ENCODE data around the gene SLC28A2.
"Not testable (repeated sequence)": the region's sequence is repeated elsewhere in the genome, so short reads cannot be mapped to it uniquely, and the experiment has no call there.

Gene SLC28A2

DNA sequence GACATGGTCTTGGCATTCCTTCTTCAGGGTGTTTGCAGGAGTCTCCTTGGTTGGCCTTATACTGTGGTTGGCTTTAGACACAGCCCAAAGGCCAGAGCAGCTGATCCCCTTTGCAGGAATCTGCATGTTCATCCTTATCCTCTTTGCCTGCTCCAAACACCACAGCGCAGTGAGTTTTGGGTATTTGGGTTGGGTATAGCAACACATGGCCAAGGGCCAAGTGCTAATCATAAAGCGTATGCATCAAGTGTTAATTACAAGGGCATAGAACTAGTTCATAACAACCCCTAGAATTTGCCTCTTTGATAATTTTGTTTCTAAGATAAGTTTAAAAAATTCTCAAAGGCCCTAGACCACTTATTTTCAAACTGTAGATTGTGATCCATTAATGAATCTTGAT lies 11.8 kb downstream of the SLC28A2 start:
- no peak for DNase-seq (ENCODE audit: low spot score)

DNA sequence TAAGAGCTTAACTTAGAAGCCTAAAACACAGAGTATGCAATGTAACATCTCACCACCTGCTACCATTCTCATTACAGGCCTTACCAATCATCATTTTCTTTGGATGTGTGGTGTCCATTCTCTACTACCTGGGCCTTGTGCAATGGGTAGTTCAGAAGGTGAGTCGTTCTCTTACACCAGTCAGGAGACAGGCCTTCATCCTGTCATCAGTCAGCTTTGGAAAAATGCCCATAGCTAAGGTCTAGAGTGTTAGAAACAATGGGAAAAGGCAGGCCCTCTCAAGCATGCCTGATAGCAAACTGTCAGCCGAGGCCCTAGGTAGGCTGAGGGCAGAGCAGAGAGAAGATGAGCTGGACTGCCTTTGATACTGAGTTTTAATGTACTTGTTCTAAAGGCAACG lies 13.5 kb downstream of the SLC28A2 start:
- no peak for DNase-seq (ENCODE audit: low spot score)

GRCh38 chr15:45268135-45268534 lies 16.1 kb downstream of the SLC28A2 start:
- DNase-seq (ENCODE audit: low spot score), result no peak

GRCh38 chr15:45274636-45275380 lies 22.8 kb downstream of the SLC28A2 start:
- DNase-seq (ENCODE audit: low spot score), result no peak

DNA sequence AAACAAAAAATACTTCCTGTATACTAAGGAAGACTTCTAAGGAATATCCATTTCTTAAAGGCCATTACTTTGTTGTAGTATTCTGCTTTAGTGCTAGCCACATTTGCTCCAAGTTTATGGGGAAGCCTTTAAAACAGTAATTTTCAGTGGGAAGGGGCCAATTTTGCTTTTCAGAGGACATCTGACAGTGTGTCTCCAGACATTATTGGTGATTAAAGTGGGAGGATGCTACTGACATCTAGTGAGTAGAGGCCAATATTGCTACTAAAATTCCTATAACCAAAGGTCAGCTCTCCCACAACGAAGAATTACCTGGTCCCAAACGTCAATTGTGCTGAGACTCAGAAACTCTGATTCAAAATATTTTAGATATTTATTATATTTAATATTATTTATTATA lies 24.8 kb downstream of the SLC28A2 start:
- DNase-seq (ENCODE audit: low spot score), result no peak

DNA sequence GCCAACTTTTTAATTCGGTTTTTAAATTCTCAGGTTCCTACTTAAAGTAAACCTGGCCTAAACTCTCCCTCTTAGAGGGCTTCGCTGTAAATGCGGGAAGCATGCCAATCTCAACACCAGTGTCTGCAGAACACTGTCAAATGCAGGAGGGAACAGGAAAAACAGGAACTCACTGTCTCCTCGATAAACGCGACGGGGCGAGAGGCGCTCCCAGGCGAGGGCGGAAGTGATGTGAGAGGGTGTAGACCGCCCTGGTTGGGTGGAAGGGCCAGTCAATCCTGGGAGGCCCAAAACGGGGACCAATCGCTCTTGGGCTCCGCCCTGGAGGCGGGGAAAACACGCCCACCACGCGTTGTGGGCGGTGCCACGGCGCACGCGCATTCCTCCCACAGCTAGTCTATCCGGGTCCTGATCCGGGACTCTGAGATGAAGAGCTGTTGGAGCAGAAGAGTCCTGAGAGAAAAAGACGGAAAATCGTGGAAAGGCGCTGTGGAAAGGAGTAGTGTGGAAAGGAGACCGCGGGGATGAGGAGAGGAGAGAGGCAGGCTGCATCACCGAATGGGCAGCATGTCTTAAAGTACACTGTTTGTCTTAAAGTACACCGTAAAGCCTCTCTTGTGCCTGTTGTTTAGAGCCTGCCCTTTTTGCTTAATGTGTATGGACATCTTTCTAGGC lies 27.1 kb downstream of the SLC28A2 start:
- DNase-seq (ENCODE audit: low spot score), result peak; percentile 97

DNA sequence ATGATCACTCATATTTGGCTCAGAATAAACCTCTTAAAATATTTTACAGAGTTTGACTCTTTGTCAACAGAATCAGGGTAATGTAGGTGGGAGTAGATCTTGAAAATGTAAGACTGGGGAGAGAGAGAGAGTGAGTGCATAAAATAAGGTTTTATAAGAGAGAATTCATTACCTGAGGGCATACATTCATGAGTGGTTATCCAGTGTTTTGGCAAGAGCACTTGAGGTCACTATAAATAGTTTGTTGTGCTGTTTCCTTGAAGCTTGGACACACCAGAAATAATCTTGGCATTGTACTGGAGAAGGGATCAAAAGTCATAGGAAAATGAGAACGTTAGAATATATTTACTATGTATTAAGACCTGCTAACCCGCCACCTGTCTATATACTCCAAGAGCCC lies 33.4 kb downstream of the SLC28A2 start:
- DNase-seq (ENCODE audit: low spot score), result no peak

GRCh38 chr15:45287390-45287956 lies 35.4 kb downstream of the SLC28A2 start:
- no peak for DNase-seq (ENCODE audit: low spot score)

DNA sequence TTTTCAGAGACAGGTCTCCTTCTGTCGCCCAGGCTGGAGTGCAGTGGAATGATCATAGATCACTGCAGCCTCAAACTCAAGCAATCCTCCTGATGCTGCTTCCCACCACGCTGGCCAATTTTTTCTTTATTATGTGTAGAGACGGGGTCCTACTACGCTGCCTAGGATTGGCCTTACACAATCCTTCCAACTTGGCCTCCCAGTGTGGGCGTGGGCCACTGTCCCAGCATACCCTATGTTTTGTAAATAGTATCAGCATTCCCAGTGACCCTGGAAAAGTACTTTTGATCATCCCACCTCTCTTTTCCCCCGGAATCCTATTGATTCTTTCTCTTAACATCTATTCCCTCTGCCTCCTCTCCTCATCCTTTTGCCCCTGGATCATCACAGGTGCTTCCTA lies 36.9 kb downstream of the SLC28A2 start:
- no peak for DNase-seq (ENCODE audit: low spot score)

DNA sequence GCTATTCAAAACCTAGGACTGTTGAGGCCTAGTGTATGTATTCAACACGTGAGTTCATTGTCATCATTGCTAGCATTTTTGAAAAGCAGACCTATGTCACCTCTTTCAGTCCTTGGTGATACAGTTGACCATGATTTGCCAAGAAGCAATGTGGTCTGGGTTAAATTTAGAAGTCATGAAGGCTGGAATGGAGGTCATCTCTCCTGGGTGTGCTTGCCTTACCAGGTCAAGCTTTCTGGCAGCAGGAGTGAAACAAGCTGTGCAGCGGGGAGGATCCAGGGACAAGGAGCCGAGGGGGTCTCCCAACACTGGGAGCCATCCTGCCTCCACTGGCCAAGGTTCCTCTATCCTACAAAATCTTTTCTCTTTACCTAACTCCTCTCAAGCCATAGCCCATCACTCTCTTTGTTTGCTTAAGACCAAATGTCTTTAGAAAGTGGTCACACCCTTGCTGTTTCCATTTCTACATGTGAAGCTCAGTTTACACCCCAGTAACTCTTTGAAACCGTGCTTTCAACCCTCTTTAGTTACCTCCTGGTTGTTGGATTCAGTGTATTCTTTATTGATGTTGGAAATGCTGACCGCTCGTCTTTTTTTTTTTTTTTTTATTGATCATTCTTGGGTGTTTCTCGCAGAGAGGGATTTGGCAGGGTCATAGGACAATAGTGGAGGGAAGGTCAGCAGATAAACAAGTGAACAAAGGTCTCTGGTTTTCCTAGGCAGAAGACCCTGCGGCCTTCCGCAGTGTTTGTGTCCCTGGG lies 40.0 kb downstream of the SLC28A2 start:
- DNase-seq (ENCODE audit: low spot score), result no peak

GRCh38 chr15:45293326-45293725 lies 41.3 kb downstream of the SLC28A2 start:
- not testable (repeated sequence) for DNase-seq (ENCODE audit: low spot score)

GRCh38 chr15:45298964-45299378 lies 46.9 kb downstream of the SLC28A2 start:
- not testable (repeated sequence) for DNase-seq (ENCODE audit: low spot score)

DNA sequence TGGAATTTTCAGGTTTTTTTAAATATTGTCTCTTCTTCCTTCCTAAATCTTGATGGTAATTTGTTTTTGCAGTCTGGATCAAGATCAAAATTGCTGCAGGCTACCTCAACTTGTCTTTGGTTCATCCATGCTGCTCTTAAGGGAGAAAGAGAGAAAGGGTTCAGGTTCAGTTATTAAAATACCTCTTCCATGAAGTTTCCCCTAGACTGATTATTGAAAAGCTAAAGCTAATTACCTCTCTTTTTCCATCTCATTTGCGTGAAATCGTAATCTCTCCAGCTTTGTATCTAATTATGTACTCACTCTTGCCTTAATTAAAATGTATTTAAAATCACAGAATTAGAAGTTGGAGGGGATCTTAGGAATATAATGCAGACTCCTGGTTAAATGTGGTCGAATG lies 52.7 kb downstream of the SLC28A2 start:
- no peak for DNase-seq (ENCODE audit: low spot score)

DNA sequence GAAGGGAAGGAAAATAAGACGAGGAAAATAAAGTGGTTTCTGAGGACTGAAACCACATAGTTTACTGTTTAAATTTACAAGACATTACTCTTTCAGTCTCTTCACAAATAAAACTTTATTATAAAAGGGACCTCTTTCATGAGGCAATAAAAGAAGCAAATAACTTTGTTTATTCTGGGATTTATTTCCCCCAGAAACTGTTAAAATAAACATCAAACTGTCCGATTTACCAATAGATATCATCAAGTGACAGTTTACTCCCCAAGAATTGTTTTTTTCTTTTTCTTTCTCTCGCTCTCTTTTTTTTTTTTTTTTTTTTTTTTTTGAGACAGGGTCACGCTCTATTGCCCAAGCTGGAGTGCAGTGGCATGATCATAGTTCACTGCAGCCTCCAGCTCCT lies 54.1 kb downstream of the SLC28A2 start:
- DNase-seq (ENCODE audit: low spot score), result no peak

DNA sequence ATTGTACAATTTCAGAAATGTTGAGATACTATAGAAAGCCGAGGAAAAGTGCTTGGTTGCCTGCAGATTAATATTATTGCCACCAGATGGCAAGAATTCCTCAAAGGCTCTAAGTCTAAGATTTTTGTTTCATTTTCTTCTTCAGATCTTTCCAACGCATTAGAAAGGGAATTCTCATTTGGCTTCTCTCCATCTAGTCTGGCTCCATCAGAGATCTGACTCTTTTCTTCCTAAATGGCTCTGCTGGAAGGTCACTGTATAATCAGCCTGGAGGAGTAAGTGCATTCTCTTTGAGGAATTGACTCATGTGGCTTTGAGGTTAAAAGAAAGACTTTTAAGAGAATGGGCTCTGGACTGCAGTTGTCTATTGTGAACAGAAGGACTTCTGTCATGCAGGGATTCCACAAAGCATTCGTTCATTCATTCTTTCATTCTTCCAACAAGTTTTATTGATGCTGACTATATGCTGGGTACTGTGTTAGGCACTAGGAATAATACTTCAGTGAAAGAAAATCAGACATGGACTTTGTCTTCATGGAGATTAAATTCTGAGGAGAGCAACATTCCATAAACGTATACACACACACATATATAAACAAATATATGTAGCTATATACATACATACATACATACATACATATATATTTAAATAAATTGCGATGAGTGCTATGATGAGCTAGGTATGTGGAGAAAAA lies 55.3 kb downstream of the SLC28A2 start:
- peak; percentile 45 for DNase-seq (ENCODE audit: low spot score)

DNA sequence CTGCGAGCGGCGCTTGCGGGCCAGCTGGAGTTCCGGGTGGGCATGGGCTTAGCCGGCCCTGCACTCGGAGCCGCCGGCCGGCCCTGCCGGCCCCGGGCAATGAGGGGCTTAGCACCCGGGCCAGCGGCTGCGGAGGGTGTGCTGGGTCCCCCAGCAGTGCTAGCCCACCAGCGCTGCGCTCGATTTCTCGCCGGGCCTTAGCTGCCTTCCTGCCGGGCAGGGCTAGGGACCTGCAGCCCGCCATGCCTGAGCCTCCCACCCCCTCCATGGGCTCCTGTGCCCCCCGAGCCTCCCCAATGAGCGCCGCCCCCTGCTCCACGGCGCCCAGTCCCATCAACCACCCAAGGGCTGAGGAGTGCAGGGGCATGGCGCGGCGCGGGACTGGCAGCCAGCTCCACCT lies 62.1 kb downstream of the SLC28A2 start:
- DNase-seq (ENCODE audit: low spot score), result not testable (repeated sequence)

DNA sequence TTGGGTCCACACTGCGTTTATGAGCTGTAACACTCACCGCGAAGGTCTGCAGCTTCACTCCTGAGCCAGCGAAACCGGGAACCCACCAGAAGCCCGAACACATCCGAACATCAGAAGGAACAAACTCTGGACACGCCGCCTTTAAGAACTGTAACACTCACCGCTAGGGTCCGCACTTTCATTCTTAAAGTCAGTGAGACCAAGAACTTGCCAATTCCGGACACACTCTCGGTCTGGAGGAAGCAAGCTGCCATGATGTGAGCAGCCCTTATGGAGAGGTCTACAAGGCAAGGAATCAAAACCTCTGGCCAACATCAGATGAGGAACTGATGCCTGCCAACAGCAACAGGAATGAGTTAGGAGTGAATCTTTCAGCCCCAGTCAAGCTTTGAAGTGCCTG lies 62.9 kb downstream of the SLC28A2 start:
- DNase-seq (ENCODE audit: low spot score), result no peak

GRCh38 chr15:45319472-45320214 lies 67.6 kb downstream of the SLC28A2 start:
- no peak for DNase-seq (ENCODE audit: low spot score)

DNA sequence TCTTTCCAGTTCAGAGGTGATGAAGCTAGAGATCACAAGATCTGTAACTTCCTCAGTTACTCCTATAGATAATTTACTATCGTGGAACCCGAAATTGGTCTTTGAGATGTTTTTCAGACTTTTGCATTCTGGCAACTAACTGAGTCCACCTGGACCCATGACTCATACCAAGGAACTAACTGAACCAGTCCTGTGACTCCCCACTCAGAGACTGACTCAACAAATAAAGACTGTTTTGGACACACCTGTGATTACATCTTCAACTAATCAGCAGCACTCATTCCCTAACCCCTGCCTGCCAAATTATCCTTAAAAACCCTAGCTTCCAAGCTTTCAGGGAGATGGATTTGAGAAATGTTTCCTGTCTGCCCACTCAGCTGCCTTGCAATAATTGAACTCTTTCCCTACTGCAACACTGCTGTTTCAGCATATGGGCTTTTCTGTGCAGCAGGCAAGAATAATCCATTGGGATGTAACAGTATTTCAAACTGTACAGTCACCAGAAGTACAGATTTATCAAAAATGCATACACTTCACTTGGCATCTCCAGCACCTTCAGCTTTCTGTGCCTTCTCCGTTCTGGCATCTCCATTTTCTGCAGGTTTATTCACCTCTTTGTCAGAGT lies 68.7 kb downstream of the SLC28A2 start:
- DNase-seq (ENCODE audit: low spot score), result no peak

- DNase-seq (ENCODE audit: low spot score), result no peak
These were observed 74.2 kb downstream of the SLC28A2 start for GRCh38 chr15:45326280-45326679.

GRCh38 chr15:45326741-45327140 lies 74.7 kb downstream of the SLC28A2 start:
- no peak for DNase-seq (ENCODE audit: low spot score)
